Measurements from ENCODE around the gene TEX26.
"Not testable (repeated sequence)": the region's sequence is repeated elsewhere in the genome, so short reads cannot be mapped to it uniquely, and the experiment has no call there.

The TEX26 gene

GRCh38 chr13:30920162-30920909 is 12.1 kb upstream of the TEX26 start:
- no peak for DNase-seq

DNA sequence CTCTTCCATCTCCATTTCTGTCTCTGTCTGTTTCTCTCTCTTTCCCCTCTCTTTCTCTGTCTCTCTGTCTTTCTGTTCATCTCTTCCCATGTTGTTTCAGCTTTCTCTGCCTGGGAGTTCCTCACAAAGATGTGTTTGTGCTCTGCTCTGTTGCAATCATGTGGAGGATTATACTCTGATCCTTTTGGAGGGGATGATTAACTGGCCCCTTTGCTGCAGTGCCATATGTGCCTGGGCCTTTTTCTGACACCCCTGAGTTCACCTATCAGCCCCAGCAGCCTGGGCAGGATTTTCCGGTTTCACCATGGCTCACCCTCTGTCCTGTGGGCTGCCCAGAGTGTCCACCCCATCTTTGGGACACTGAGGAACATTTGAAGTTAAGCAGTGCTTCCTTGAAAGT is 9.0 kb upstream of the TEX26 start:
- no peak for DNase-seq

DNA sequence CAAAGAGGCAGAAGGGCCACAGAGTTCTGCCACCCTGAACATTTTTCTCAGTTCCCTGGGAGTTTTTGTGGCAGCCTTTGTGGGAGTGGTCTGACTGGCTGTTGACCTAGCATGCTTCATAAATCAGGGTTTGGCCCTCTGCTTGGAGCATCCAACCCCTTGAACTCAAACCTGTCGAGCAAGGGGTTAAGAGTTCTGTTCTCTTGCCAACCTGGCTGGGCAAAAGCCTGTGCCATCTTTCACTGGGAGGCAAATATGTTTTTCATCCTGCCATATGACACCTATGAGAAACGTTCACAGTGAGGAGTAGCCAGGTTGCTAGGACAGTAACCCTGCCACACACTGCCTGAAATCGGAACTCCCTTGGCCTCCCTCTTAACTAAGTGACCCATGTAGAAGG is 7.7 kb upstream of the TEX26 start:
- no peak for DNase-seq

DNA sequence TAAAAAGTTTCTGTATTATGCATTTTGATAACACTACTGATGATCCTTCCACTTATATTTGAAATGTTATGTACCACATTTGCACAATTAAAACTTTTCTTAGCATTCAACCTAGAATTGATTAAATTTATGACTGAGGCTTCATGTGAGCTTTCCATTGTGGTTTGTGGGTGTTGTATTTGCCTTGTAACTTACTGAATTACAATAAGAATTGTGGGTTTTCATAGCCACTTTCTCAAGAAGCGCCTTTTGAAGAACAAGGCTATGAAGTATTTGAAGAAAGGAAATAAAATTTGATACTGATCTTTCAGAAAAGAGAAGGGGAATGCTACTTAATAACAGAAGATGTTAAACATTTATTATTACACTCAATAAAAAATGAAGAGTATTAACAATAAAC is 7.0 kb upstream of the TEX26 start:
- no peak for DNase-seq

DNA sequence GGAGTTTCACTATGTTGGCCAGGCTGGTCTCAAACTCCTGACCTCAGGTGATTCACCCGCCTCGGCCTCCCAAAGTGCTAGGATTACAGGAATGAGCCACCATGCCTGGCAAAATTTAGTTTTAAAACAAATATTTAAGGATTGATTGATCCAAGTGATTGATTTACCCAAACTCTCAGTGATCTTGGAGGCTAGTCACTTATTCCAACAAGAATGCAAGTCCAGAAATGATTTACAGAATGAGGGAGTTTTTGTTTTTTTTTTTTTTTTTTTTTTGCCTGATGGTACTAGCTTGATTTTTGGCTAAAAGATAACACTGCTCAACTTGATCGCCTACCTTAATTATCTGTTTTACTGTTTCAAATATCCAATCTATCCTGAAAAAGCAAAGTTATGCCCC is 5.7 kb upstream of the TEX26 start:
- DNase-seq = no peak

- not testable (repeated sequence) for DNase-seq
These were observed 5.3 kb upstream of the TEX26 start for GRCh38 chr13:30927188-30927587.

DNA sequence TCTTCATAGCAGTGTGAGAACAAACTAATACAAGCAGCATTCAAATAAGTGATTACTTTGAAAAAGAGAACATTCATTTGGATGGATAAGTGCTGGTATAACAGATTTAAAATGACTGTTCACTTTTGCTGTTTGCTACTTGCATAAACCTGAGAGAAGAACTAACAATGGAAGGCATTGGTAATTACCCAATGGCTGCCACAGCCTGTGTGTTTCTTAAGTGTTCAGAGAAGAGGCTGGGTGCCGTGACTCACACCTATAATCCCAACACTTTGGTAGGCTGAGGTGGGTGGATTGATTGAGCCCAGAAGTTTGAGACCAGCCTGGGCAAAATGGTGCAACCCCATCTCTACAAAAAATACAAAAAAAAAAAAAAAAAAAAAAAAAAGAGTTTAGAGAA is 4.9 kb upstream of the TEX26 start:
- DNase-seq = no peak

DNA sequence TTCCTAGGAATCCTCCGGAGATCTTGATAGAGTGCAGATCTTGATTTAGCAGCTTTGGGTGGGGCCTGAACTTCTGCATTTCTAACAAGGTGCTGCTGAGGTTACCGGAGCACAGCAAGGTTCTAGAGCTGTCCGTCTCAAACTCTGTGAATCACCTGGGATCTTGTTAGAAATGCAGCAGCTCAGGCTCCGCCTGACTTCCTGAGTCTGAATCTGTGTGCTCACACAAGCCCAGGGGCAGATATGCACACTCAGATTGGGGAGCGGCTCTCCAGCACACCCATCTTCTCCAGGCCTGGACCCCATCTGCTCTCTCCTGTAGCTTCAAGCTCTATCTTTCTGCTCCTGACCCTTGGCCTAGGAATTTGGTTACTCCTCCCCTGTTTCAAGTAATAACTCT is 3.5 kb upstream of the TEX26 start:
- no peak for DNase-seq

DNA sequence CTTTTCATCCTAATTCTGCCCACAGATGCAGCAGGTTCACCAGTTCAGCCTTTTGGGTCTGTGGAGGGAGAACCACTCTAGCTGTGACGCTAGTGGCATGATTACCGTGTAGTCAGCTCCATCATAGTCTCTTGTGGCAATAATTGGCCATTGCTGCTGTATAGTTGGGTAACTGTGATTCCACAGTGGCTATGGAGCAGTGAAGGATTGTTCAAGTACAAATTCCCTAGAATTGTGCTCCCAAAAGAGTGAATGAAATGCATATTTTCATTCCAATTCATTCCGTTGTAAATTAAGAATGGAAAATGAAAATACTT is 856 bp downstream of the TEX26 start:
- no peak for DNase-seq

GRCh38 chr13:30934381-30934780 is 1.9 kb downstream of the TEX26 start:
- no peak for DNase-seq

DNA sequence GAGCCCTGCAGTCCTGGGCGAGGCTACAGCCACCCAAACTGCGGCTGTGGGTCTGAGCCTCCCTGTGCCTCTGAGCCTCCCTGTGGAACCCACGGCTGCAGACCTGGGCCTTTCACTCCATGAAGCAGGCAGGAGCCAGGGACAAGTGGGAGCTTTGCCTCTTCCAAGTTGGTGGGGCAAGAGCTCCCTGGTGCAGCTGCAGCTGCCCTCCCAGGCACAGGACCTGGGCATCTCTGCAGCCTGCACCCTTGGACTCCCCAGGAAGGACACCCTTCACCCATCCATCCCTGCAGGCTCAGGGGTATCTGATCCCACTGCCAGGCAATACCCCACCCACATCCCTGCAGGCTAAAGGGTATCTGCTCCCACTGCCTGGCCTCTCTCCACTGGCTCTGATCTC is 2.3 kb downstream of the TEX26 start:
- no peak for DNase-seq

DNA sequence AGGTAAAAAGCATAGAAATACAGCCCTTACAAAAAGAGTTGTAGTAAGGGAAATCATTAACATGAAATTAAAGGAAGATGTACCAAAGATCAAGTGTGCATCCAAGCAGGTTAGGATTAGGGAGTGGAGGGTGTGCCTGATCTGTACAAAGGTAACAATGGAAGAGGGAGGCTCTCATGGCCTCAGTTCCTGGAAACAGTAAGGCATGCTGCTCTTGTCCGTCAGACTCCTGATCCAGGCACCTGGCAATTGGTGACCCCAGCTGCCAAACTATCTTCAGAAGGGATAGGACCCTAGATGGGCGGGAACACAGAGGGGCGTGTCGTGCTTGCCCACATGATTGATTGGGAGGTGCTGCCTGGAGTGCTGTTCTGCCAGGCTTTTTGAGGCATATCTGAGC is 4.5 kb downstream of the TEX26 start:
- no peak for DNase-seq

GRCh38 chr13:30943881-30944280 is 11.4 kb downstream of the TEX26 start:
- no peak for DNase-seq

DNA sequence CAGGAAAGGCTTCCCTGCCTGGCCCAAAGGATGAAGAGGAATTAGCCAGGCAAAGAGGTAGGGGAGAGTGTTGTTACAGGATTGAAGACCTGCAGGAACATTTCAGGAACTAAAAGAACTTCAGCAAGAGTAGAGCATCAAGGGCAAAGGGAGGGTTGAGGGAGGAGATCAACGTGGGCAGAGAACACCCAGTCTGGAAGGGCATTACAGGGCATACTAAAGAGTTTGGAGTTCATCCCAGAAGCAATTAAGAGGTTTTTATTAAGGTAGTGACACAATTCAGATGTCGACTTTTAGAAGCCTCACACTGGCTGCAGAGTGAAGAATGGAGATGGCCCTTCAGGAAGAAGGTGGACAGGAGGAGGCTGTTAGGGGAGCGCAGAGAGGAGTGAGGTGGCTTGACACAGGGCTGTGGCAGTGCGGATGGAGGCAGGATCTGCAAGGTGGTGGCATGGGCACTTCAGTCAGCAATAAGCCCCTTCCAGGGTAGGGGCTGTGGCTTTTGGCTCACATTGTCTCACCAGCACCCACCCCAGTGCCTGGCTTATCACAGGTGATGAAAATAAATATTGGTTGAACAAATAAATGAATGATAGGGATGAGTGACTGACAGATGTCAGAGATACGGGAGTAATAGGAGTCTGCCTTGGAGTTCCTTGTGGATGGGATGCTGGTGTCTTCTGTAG is 24.9 kb downstream of the TEX26 start:
- no peak for DNase-seq

DNA sequence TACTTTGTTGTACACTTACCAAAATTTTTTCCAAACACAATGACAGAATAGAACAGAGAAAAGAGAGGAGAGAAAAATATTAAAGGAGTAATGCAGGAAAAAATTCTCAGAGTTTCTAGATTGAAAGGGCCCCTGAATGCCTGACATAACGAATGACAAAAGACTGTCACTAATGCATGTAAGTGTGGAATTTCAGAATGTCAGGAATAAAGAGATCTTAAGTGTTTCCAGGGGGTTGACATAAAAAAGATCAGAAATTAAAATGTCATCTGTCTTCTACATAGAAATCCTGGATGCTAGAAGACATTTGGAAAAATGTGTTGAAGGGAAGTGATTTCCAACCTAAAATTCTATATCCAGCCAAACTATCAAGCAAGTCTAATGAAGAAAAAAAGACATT is 27.2 kb downstream of the TEX26 start:
- no peak for DNase-seq

DNA sequence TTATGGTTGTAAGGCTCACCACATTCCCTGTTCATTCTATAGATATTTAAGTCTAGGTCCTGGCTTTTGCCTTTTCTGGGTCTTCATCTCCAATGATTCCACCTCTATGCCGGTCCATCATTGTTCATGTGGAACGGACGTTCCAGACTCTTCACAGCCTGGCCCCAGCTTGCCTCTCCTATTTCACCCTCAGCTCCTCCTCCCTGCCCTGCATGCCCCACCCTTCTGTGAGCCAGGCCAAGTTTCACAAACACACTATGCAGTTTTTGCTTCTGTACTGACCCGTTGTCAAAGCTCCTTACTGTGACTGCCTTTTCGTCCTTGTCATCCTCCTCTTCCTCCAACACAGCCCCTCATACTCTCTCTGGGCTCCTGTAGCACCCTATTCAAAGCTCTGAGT is 31.3 kb downstream of the TEX26 start:
- DNase-seq = no peak

- no peak for DNase-seq
These were observed 32.9 kb downstream of the TEX26 start for GRCh38 chr13:30965380-30965779.

DNA sequence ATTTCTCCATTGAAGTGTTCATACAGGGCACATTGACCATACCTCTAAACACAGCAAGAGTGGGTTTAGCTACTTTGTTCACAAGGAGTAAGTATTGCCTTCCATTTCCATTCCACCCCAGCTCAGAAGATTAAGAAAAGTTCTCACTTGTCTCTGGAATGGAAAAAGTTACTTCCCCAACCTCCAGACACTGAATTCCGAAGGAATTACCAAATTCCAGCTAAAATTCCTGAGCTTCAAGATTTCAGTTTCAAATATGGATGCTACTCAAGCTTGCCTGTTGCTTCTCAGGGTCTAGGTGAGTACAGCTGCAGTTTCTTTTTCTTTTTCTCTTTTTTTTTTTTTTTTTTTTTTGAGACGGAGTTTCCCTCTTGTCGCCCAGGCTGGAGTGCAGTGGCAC is 33.6 kb downstream of the TEX26 start:
- DNase-seq = no peak

DNA sequence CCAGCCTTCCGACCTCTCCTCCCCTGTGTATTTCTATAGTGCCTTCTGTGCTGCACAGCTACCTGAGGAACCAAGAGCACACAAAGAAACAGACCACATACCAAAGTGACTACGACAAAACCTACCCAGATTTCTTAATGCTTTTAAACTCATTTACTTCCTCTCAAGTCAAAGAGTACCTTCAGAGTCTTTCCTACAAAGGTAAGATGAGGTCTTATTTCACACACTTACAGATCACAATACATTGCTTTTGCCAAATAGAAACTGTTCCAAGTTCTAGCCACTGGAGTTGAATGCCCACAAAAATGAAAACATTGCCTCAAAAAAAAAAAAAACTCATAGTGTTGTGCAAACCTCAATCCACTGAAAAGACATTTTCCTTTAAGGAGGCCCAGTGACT is 36.4 kb downstream of the TEX26 start:
- DNase-seq = no peak

DNA sequence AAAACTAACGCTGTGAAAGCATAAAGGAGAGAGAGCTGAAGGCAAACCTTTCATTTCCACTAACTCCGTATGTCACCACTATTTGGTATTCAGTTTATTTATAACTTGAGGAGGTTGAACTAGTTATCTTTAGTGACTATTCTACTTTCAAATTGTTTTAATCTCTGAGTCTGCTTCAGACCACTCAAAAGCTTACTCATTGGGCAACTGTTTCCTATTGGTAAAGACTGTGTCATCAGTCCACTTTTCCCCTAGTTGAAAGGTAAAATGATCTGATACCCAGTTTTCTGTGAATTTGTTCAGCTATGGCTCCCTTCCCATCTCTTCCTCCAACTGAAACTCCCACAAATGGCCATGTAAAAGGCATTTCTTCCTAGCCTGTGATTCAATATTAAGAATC is 39.1 kb downstream of the TEX26 start:
- DNase-seq = no peak

DNA sequence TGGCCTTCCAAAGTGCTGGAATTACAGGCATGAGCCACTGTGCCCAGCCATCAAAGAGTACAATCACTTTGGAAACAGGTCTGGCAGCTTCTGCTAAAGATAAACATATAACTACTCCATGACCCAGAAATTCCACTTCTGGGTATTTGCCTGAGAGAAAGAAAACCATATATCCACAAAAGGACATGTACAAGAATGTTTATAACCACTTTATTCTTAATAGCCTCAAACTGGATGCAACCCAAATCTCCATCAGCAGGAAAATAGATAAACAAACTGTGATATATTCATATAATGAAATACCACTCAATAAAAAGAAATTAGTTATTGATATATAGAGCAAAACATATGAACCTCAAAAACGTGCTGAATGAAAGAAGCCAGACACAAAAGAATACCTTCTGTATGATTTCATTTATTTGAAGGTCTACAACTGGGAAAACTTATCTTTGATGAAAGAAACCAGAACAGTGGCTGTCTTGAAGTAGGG is 40.5 kb downstream of the TEX26 start:
- DNase-seq = no peak

DNA sequence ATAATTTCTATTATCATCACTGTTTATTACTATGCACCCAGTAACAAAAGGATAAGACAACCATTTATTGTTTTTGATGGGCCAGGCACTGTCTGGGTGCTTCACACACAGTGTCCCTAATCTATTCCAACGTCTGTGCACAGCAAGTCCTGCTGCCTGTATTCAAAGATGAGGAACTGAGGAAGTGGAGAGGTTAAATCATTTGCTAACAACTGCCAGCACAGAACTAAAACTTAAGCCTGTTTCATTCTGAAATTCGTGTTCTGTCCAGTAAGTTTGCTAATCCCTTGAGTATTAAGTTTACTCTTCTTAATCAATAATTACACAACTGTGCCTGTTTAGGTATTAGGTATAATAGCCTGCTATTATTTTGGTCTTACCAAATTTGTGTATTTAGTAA is 41.9 kb downstream of the TEX26 start:
- no peak for DNase-seq

GRCh38 chr13:30976025-30976424 is 43.6 kb downstream of the TEX26 start:
- DNase-seq = no peak

DNA sequence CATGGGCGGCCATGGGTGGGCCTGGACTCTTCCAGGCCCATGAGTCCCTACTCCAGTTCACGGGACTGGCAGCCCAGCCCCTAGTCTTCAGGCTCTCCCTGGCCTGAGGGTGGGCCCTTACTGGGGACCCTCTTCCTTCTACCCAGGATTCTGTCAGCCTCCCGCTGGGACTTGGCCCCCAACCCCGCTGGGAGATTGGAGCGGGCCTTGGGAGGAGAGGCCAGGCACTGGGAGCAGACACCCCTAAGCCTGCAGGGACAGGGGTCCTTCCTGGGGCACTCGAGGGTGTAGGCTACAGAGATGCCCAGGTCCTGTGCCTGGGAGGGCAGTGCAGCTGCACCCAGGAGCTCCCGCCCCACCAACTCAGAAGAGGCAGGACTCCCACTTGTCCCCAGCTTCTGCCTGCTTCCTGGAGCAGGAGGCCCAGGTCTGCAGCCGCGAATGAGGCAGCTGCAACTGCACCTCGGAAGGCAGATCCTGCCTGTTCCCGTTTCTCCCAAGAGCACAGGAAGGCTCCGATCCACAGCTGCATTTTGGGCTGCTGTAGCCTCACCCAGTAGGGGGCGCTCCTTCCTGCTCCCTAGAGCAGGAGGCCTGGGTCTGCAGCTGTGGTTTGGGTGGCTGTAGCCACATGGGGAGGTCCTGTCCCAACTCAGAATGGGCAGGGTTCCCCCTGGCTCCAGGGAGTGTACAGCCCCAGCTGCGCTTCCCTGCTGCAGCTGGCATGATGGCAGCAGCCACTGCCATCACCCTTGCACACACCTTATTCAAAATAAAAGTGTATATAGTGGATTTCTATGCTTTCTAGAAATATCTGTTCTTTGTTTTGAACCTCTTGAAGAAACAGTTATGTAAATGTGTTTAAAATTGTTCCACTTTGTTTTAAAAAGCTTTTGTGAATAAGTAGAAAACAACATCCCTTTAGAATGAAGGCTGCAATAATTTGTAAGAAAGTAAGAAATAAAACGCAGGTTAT is 46.8 kb downstream of the TEX26 start:
- peak; percentile 57 to 61 for DNase-seq
